Umbilical cord (tissue), 2 donors: ENCODE results near the gene LBX2. TPM values are rescaled to one million over a fixed set of nuclear protein-coding genes. Genes with fewer than 3 reads are reported as not detected.

Source experiments
- DNase-seq: peaks from one replicate; pipeline ENCODE4 v3.0.0-alpha.2; 2015; ENCODE audit warnings: low spot score
- total RNA-seq: library from RNA; depleted of rRNA; stranded (reverse); fragments of >200 nt; gene quantifications from one replicate; pipeline ENCODE4 v1.2.3, GENCODE V29; 2014; ENCODE audit warnings: low replicate concordance; ENCODE audit not compliant: insufficient read depth

The LBX2 gene
- total RNA-seq, result not detected

- DNase-seq, result peak; percentile 28
Measured at GRCh38 chr2:74499267-74499939, at the start of gene LBX2. Gene LBX2 (minus strand): TSS chr2:74499603. CDS start chr2:74499537, 66 bp downstream.

GRCh38 chr2:74548285-74548899, 49.0 kb upstream of the LBX2 start:
- no peak for DNase-seq

GRCh38 chr2:74546004-74546403, 46.6 kb upstream of the LBX2 start:
- no peak for DNase-seq

- DNase-seq, result no peak
Measured at GRCh38 chr2:74544634-74545033, 45.2 kb upstream of the LBX2 start.

- DNase-seq, result no peak
Measured at GRCh38 chr2:74542978-74543377, 43.6 kb upstream of the LBX2 start.

GRCh38 chr2:74540291-74540690, 40.9 kb upstream of the LBX2 start:
- DNase-seq, result no peak

GRCh38 chr2:74538881-74539339, 39.5 kb upstream of the LBX2 start:
- DNase-seq, result no peak

- no peak for DNase-seq
Measured at GRCh38 chr2:74537140-74537539, 37.7 kb upstream of the LBX2 start.

GRCh38 chr2:74536166-74536950, 37.0 kb upstream of the LBX2 start:
- no peak for DNase-seq

- DNase-seq, result no peak
Measured at GRCh38 chr2:74535440-74535965, 36.1 kb upstream of the LBX2 start.

- DNase-seq, result no peak
Measured at GRCh38 chr2:74534411-74534810, 35.0 kb upstream of the LBX2 start.

GRCh38 chr2:74533464-74533863, 34.1 kb upstream of the LBX2 start:
- DNase-seq, result no peak

- DNase-seq, result peak; percentile 47
Measured at GRCh38 chr2:74532222-74532621, 32.8 kb upstream of the LBX2 start.

GRCh38 chr2:74531666-74532065, 32.3 kb upstream of the LBX2 start:
- no peak for DNase-seq

- peak; percentile 49 for DNase-seq
Measured at GRCh38 chr2:74530239-74531187, 31.1 kb upstream of the LBX2 start.

GRCh38 chr2:74529357-74530238, 30.2 kb upstream of the LBX2 start, which contains the start of the genes AUP1 and HTRA2:
Gene AUP1 (minus strand): TSS chr2:74529706. CDS start chr2:74529629, 77 bp downstream.
Gene HTRA2 (plus strand): TSS chr2:74529933. CDS start chr2:74530007, 74 bp downstream.
- DNase-seq, result peak; percentile 100

- DNase-seq, result no peak
Measured at GRCh38 chr2:74528600-74529356, 29.4 kb upstream of the LBX2 start.

- no peak for DNase-seq
Measured at GRCh38 chr2:74527741-74528140, 28.3 kb upstream of the LBX2 start.

- no peak for DNase-seq
Measured at GRCh38 chr2:74526649-74527230, 27.3 kb upstream of the LBX2 start.
